Hepatocyte (in vitro differentiated cells): ENCODE data around the gene MET.

Source experiments
- EZH2 ChIP-seq: fragments of 200-600 bp; sonication (generic); IDR thresholded peaks from 2 replicates; pipeline ENCODE4 v1.6.1; 2016; ENCODE audit warnings: antibody characterized with exemption, mild to moderate bottlenecking, borderline replicate concordance
- EZH2phosphoT487 ChIP-seq: fragments of 200-600 bp; sonication (generic); IDR thresholded peaks from one replicate; pipeline ENCODE4 v1.6.1; 2018; ENCODE audit warnings: antibody characterized with exemption, mild to moderate bottlenecking, low read depth, moderate library complexity; ENCODE audit not compliant: unreplicated experiment, severe bottlenecking
- TF ChIP-seq, protein P1 (sequence below): fragments of 200-600 bp; sonication (generic); IDR thresholded peaks from 2 replicates; pipeline ENCODE4 v1.5.1; 2016; ENCODE audit warnings: antibody characterized with exemption, mild to moderate bottlenecking; ENCODE audit not compliant: poor library complexity

DNA sequence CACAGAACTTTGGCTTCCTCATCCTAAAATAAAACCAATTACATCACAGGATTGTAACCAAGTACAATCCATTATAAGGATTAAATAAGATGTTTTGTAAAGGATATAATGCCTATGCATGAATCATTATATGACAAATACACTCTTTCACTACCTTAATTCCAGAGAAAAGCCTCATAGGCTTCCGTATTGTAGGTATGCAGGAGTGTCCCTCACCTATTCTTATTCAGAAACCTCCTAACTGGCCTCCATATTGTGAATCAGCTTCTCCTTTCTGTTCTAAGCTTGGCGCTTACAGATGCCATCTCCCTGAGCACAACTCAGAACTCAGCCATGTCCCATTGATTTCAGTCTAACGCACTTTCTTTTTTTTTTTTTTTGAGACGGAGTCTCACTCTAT is 120.8 kb downstream of the MET start:
- TF ChIP-seq, protein P1, sequence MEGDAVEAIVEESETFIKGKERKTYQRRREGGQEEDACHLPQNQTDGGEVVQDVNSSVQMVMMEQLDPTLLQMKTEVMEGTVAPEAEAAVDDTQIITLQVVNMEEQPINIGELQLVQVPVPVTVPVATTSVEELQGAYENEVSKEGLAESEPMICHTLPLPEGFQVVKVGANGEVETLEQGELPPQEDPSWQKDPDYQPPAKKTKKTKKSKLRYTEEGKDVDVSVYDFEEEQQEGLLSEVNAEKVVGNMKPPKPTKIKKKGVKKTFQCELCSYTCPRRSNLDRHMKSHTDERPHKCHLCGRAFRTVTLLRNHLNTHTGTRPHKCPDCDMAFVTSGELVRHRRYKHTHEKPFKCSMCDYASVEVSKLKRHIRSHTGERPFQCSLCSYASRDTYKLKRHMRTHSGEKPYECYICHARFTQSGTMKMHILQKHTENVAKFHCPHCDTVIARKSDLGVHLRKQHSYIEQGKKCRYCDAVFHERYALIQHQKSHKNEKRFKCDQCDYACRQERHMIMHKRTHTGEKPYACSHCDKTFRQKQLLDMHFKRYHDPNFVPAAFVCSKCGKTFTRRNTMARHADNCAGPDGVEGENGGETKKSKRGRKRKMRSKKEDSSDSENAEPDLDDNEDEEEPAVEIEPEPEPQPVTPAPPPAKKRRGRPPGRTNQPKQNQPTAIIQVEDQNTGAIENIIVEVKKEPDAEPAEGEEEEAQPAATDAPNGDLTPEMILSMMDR: no peak
- no peak for TF ChIP-seq EZH2
- TF ChIP-seq EZH2phosphoT487: no peak
